H1 (cell line): ENCODE results near the gene NEDD8. TPM values are rescaled to one million over a fixed set of nuclear protein-coding genes. Genes with fewer than 3 reads are reported as not detected.

ENCODE experiments used
- ATF3 ChIP-seq: IDR thresholded peaks from 2 replicates; pipeline ENCODE4 v1.6.1; 2011; ENCODE audit warnings: low read depth, mild to moderate bottlenecking, low read length; ENCODE audit not compliant: insufficient read depth
- BCL11A ChIP-seq, 2 experiments: IDR thresholded peaks; one replicate each; pipeline ENCODE4 v1.6.1; 2011; ENCODE audit warnings: low read depth in 2 of 2, low read length in 2 of 2, mild to moderate bottlenecking in 2 of 2
- CHD7 ChIP-seq: fragments of 300-600 bp; sonication (generic); IDR thresholded peaks from 2 replicates; pipeline ENCODE4 v1.7.1; 2012; ENCODE audit warnings: low read length, moderate library complexity, mild to moderate bottlenecking, inconsistent platforms; ENCODE audit not compliant: insufficient replicate concordance
- GABPA ChIP-seq: IDR thresholded peaks from 2 replicates; pipeline ENCODE4 v1.6.1; 2011; ENCODE audit warnings: mild to moderate bottlenecking, low read length, moderate library complexity, borderline replicate concordance; ENCODE audit not compliant: insufficient read depth
- KDM1A ChIP-seq: fragments of 200-600, 300-600 bp; sonication (generic); IDR thresholded peaks from 2 replicates; pipeline ENCODE4 v1.7.1; 2016; ENCODE audit warnings: mild to moderate bottlenecking, low read length, borderline replicate concordance
- POLR2A ChIP-seq, 2 experiments: IDR thresholded peaks; 1 replicate in 1 of 2; 2 replicates in 1 of 2; pipeline ENCODE4 v1.6.1; 2011; ENCODE audit warnings: low read depth in 2 of 2, low read length in 2 of 2, mild to moderate bottlenecking in 2 of 2; ENCODE audit errors: control extremely low read depth in 1 of 2
- RFX5 ChIP-seq: IDR thresholded peaks from 2 replicates; pipeline ENCODE4 v1.6.1; 2011; ENCODE audit warnings: low read depth, low read length, improper control_type of control experiment, borderline replicate concordance
- RNF2 ChIP-seq: fragments of 200-900, 300-1000 bp; sonication (generic); IDR thresholded peaks from 2 replicates; pipeline ENCODE4 v1.7.1; 2016; ENCODE audit warnings: borderline replicate concordance, low read depth, mild to moderate bottlenecking, antibody characterized with exemption, low read length; ENCODE audit not compliant: poor library complexity, severe bottlenecking; ENCODE audit errors: missing control alignments
- SP4 ChIP-seq: IDR thresholded peaks from 2 replicates; pipeline ENCODE4 v1.6.1; 2012; ENCODE audit warnings: low read length, inconsistent platforms
- polyA plus RNA-seq, 7 experiments: library from polyadenylated mRNA; depleted of rRNA in 3 of 7; stranded (reverse) in 5 of 7; unstranded in 2 of 7; fragments of >200 nt in 5 of 7; fragments of 200-250 nt in 2 of 7; gene quantifications; 1 replicate in 5 of 7; 2 replicates in 1 of 7; 4 replicates in 1 of 7; pipeline versions ENCODE4 v1.2.1 to v1.2.3, GENCODE V29; 2011 to 2013; ENCODE audit warnings: missing spikeins in 2 of 7, mixed read lengths in 2 of 7
- total RNA-seq: library from RNA; stranded (reverse); fragmentation: NEBNext Ultra II Directional; extraction: Animal tissue kit (Norgen Biotek cat#: 25700); gene quantifications from 2 replicates; pipeline ENCODE4 v1.2.1, GENCODE V29; 2021

NEDD8 gene
- total and polyA plus RNA-seq, 2 of the 8 experiments (the other 6 are each of a cell fraction or from before 2014, with no cell fraction given): 253 to 317 TPM

DNA sequence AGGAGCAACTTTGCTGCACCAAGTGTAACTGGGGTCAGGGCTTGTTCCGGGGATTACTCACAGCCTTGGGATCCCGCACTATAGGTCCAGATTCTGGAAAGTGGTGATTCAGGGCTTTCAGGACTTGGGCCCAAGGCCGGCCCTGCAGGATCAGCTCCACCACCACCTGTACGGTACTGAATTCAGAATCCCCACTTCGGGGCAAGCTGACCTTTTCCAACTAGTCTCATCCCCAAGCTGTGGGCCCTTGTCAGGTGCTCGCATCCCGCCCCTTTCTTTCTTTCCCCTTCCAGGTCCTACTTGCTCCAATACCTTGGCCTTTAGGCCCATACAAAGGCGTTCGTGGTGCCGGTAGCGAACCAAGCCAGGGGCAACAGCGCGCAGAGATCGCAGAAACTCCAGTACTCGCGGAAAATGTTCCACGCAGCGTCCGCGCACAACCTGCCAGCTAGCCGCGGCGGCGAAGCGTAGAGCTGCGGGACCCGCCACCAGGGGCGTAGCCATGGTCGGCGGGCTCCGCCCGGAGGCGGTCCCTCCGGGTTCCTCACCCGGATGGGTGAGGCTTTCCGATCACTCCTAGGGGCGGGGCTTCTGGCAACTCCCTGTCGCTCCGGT lies 9.8 kb upstream of the NEDD8 start (continued):
- no peak for TF ChIP-seq RNF2
- 0 out of 2 replicates have a peak, but pooled peaks have one; percentile 16 for TF ChIP-seq SP4
- no peak for TF ChIP-seq BCL11A (IDR thresholded peaks at IDR 0.05; ENCODE audit: low read depth in 2 of 2, low read length in 2 of 2)
- no peak for TF ChIP-seq CHD7
- no peak for TF ChIP-seq GABPA
- no peak for TF ChIP-seq RFX5
- TF ChIP-seq KDM1A: no peak
- no peak for TF ChIP-seq POLR2A (IDR thresholded peaks at IDR 0.05; ENCODE audit: control extremely low read depth in 1 of 2, low read depth in 2 of 2, low read length in 2 of 2)
- TF ChIP-seq ATF3: no peak
